HG03139 (cell line): ENCODE measurements around the gene PDE2A.
"Not testable (repeated sequence)": the region's sequence is repeated elsewhere in the genome, so short reads cannot be mapped to it uniquely, and the experiment has no call there.

ENCODE experiments used
- ATAC-seq: cut with Tn5 transposase; IDR thresholded peaks from one replicate; pipeline ENCODE4 v1.9.1; 2021; ENCODE audit not compliant: unreplicated experiment

The PDE2A gene

DNA sequence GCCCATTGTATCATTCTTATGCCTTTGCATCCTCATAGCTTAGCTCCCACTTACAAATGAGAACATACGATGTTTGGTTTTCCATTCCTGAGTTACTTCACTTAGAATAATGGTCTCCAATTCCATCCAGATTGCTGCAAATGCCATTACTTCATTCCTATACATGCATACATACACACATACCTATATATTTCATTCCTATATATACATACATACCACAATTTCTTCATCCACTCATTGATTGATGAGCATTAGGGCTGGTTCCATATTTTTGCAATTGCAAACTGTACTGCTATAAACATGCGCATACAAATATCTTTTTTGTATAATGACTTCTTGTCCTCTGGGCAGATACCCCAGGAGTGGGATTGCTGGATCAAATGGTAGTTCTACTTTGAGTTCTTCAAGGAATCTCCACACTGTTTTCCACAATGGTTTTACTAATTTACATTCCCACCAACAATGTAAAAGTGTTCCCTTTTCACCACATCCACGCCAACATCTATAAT is 119.2 kb downstream of the PDE2A start:
- not testable (repeated sequence) for ATAC-seq

DNA sequence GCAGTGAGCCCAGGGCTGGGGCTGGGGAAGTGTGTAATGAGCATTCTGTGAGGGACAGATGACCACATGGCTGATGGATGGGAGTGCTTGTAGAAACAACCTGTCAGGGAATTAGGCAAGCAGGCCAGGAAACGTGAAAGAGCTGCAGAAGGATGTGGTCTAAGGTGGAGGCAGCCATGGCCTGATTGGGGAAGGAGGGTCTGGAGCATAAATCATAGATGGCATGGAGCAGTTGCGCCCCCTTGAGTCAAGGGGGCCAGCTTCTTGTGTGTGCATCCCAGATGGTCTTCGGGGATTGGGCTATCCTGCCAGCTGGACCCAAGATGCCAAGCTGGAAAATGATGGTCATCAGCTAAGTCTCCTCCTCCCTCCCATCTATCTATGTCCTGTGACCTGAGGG is 120.5 kb downstream of the PDE2A start:
- ATAC-seq: no peak

DNA sequence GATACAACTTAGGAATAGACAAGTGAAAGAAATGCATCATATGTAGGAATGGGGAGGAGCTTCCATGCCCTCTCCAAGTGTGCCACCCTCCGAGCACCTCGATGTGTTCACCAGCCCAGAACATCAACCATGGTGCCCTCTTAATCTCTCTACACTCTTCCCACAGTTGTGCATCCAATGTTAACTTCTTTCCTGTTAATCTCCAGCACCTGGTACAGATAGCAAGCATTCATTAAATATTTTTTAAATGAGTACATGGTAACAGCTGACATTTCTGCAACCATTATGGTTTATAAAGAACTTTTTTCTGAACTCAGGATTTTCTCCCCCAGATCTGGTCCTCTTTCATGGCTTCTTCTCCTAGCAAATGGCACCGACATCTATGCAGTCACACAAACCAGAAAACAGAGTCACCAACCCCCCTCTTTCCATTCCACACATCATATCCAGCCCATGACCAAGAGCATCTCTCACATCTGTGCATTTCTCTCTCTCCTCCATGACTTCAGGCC is 121.8 kb downstream of the PDE2A start:
- no peak for ATAC-seq

DNA sequence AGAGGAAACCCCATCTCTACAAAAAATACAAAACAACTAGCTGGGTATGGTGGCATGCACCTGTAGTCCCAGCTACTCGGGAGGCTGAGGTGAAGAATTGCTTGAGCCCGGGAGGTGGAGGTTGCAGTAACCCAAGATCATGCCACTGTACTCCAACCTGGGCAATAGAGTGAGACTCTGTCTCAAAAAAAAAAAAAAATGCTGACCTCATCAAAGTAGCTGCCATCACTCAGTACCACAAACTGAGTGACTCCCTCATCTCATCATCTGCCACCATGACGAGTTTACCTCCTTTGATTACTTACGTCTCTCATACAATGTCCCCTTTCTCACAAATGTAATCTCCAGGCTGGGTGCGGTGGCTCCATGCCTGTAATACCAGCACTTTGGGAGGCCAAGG is 122.7 kb downstream of the PDE2A start:
- no peak for ATAC-seq

DNA sequence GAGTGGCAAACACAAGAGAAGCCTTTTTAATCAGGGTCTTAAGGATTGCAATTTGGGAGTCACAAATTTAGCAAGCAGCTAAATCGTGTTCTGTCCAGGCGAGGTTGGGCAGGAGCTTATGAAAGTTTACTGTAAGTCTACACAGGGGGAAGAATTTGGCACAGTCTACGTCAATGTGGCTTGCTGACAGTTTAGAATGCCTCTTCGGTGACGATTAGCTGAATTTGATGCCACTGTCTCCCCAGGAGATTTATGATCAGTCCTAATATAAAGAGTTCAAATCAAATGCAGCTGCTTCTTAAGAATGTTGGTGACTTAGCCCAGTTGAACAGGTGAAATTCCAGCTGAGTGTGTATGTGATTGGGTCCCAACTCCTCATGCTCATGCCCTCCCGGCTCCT is 125.8 kb downstream of the PDE2A start:
- ATAC-seq: no peak

DNA sequence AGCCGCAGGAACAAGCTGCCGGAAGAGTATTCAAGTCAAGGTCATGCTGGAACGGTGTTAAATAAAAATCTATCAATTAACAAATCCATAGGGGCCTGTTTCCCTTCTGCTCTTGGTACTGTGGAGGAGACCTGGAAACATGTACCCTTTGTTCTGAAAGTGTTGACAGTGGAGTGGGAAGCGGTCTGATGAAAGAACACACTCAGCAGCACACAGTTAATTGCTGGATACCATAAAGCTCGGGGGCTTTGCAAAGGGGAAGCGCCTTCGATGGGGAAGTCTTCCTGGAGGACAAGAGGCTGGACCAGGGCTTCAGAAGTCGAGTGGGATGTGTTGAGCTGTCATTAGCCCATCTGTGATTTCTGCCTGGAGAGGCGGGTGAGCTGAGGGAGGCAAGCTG is 127.4 kb downstream of the PDE2A start:
- no peak for ATAC-seq

DNA sequence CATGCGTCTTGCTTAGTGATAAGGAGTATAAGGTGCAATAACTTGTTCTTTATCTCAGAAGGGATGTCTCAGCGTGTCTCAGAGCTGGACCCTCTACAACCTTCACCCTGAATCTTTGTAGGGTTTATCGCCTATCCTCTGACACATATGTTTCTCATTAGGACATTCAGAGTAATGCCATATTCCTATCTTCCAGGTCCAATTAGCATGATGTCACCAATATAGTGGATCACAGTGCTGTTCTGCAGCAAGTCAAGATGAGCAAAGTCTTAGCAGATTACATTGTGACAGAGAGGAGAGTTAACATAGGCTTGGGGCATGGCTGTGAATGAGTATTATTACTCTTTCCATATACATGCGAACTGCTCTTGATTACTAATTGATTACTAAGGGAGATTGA is 129.6 kb downstream of the PDE2A start:
- no peak for ATAC-seq

DNA sequence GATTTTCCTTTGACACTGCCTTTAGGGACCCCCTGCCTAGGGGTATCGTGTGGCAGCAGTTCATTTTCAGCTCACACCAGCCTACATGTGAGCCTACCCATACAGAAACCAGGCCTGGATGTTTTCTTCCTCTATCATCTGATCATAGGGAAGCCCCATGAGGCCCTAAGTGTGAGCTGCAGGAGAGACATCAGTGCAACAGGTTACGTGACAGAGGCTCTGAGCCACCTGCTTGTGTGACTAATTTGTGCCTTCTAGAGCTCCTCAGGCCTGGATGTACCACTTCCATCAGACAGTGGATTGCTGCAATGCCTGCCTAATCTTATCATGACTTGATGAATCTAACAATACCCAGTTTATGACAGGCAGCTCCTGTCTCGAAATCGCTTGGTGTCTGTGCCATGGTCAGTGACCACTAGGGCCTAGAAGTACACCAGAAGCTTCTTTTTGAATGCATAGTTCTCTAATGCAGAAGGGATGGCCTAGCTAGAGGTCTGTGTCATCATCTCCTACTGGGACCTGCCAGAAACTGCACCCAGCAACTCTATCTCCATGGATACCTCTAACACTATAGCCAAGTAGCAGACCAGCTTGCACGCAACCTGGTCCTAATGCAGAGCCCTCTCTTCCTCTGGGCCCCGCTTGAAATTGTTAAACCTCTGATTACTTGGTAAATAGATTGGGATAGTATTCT is 130.2 kb downstream of the PDE2A start:
- no peak for ATAC-seq

DNA sequence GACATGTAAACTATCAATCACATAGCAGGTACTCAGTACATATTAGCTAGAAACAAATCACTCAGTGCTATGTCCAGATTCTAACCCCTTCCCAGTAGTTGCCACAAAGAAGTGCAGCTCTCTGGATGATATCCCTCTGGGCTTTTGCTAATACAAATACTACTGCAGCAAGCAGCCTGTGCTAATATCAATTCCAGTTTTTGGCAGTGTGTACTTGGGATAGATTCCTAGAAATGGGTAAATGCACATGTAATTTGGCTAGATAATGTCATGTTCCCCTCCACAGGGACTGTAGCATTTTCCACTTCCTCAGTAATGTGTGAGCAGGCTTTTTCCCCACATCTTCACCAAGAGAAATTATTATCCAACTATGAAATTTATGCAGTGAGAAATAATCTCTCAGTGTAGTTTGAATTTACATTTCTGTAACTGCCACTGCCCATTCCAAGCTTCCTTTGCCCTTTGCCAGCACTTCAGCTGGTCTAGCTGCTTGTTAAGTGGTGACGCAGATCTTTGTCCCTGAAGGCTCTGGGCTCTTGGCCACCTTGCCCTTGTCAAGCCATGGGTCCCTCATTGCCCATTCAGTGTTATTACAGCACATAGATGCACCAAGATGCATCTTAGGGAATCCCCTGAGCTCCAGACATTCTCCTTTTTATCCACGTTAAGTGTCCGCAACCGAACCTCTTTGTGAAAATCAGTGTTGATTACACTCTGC is 132.8 kb downstream of the PDE2A start:
- no peak for ATAC-seq

DNA sequence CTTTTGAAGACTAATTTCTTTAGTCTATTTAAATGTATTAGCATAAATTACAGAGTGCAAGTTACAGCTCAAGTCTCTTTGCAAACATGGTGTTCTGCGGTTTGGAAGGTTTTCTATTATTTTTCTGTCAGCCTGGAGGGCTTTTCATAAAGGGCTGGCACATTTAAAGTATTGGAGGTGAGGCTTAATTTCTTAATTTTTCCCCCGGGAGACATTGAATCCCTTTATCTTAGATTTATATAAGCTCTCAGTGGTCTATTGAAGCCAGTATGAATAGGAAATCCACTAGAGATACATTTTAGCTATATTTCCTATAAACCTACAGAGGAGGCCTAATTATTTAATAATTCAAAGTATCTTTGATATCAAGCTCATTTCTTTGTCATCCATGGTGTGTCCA is 137.2 kb downstream of the PDE2A start:
- ATAC-seq: no peak

DNA sequence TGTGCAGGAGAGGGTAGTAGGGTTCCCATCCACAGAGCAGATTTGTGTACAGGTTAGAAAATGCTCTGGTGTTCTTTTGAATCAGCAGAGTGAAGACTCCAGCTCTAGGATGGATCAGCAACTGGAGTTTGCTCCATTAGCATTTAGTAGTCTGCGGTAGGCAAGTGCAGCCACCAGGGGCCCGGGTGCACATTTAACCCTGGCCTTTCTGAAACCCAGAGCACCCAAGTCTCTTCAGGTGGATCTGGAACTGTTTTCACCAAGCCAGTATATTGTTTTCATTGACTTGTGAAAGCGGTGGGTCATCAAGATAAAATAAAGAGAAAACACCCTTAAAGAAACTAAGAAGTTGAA is 139.1 kb downstream of the PDE2A start:
- no peak for ATAC-seq

DNA sequence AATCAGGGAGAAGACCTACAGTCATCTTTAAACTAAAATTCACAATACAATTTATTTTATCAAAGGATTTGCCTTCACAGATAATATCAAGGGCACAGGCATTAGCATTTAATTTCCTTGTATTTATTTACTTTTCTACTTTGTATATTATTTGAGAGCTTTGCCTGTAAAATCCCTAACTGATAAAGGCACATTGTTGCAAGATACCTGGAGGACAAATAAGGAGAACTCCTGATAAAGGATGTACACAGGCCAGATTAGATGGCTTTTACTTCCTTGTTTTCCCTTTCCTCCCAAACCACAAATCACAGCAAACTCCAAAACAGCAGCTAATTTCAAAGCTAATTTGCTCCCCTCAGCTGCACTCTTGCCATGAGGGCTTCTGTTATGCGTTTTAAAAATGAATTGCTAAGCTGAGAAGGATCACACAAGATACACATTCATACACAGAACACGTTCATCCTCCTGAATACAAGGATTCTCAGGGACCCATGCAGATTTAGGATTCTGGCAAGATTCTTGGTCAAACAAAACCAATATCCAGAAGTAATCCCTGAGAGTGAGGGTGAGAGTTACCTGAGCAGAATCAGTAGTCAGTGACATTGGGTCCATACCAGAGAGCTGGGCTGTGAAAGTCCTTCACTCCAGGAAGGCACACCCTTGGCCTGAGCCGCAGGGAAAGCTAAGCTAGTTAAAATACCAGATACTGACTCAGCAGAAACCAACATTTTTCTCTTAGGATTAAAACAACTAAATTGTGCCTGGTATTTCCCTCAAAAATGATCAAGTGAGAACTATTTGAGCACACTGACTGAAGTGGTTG is 139.6 kb downstream of the PDE2A start:
- ATAC-seq: no peak

DNA sequence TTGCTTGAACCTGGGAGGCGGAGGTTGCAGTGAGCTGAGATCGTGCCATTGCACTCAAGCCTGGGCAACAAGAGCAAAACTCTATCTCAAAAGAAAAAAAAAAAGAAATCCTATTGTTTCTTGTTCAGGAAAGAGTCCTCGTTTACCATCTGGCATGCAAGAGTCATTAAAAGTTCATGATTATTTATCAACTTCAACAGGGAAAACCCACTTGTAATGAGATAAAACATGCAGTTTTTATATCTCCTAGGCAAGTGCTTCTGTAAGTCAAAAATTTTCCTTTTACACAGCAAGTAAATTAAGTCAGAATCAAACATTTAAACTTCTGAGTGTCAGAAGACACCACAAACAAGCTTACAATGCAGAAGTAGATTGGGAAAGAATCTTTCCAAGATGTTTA is 145.2 kb downstream of the PDE2A start:
- ATAC-seq: no peak

DNA sequence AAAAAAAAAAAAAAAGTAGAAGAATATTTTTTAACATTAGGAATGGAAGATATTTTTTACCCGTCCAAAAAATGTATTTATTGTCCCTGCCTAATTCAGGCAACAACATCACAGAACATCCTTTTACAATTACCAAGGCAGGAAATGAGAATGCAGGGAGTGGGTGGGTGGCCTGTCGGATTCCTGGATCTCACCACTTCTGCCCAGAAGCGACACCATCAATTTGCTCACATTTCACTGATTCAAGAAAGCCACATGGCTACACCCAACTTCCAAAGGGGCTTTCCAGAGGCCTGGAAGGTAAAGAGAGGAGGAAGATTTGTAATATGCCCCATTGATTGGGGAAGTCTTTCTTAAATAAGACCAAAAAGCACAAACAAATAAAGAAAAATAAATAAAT is 146.1 kb downstream of the PDE2A start:
- no peak for ATAC-seq
